Measurements from ENCODE around the gene CALM1. TPM values are rescaled to one million over a fixed set of nuclear protein-coding genes. Genes with fewer than 3 reads are reported as not detected.

Gene CALM1
- total RNA-seq, 1 donor from 2014 or later, result 260 TPM

GRCh38 chr14:90418053-90418452 lies 21.2 kb downstream of the CALM1 start:
- H3K4me3 ChIP-seq, result no peak overlapping the region
- peaks cover 10% of the 10 kb centered on the region for H3K4me1 ChIP-seq
- no peaks in the 10 kb centered on the region for H3K36me3 ChIP-seq
- DNase-seq (ENCODE audit: extremely low spot score in 2 of 2), result no peak
- intact Hi-C loops (cut with DNase I), result no loop called here
- no peak overlapping the region for H3K27ac ChIP-seq
- TF ChIP-seq POLR2AphosphoS5 (IDR thresholded peaks at IDR 0.05; ENCODE audit: insufficient read depth in 1 of 2, low read depth in 1 of 2) (no peak), CTCF (IDR thresholded peaks at IDR 0.05) (no peak), POLR2A (IDR thresholded peaks at IDR 0.05) (no peak)
- no peaks in the 10 kb centered on the region for H3K27me3 ChIP-seq
- no peaks in the 10 kb centered on the region for H3K9me3 ChIP-seq

GRCh38 chr14:90419200-90419599 lies 22.4 kb downstream of the CALM1 start:
- Histone ChIP-seq H3K27ac (no peak overlapping the region), H3K4me1 (peaks cover 10% of the 10 kb centered on the region), H3K27me3 (no peaks in the 10 kb centered on the region), H3K4me3 (no peak overlapping the region), H3K36me3 (no peaks in the 10 kb centered on the region), H3K9me3 (no peaks in the 10 kb centered on the region)
- TF ChIP-seq POLR2A (IDR thresholded peaks at IDR 0.05) (no peak), POLR2AphosphoS5 (IDR thresholded peaks at IDR 0.05; ENCODE audit: insufficient read depth in 1 of 2, low read depth in 1 of 2) (peak; percentile 32 to 61), CTCF (IDR thresholded peaks at IDR 0.05) (no peak)
- intact Hi-C loops (cut with DNase I), result no loop called here
- peak in 1 of 2 donors; percentile 89 for DNase-seq (ENCODE audit: extremely low spot score in 2 of 2)

GRCh38 chr14:90421001-90421631 lies 24.3 kb downstream of the CALM1 start:
- Histone ChIP-seq H3K9me3 (no peaks in the 10 kb centered on the region), H3K27ac (no peak overlapping the region), H3K4me1 (peaks cover 10% of the 10 kb centered on the region), H3K4me3 (no peak overlapping the region), H3K36me3 (no peaks in the 10 kb centered on the region), H3K27me3 (no peaks in the 10 kb centered on the region)
- DNase-seq (ENCODE audit: extremely low spot score in 2 of 2), result no peak
- TF ChIP-seq POLR2A (IDR thresholded peaks at IDR 0.05) (no peak), CTCF (IDR thresholded peaks at IDR 0.05) (no peak), POLR2AphosphoS5 (IDR thresholded peaks at IDR 0.05; ENCODE audit: insufficient read depth in 1 of 2, low read depth in 1 of 2) (no peak)
- intact Hi-C loops (cut with DNase I), result no loop called here

- H3K9me3 ChIP-seq, result no peaks in the 10 kb centered on the region
- H3K27me3 ChIP-seq, result no peaks in the 10 kb centered on the region
- no peak overlapping the region for H3K27ac ChIP-seq
- no peak for DNase-seq (ENCODE audit: extremely low spot score in 2 of 2)
- no peak for TF ChIP-seq POLR2AphosphoS5 (IDR thresholded peaks at IDR 0.05; ENCODE audit: insufficient read depth in 1 of 2, low read depth in 1 of 2)
- no peak for TF ChIP-seq POLR2A (IDR thresholded peaks at IDR 0.05)
- no peak for TF ChIP-seq CTCF (IDR thresholded peaks at IDR 0.05)
- peaks cover 10% of the 10 kb centered on the region for H3K4me1 ChIP-seq
- intact Hi-C loops (cut with DNase I), result no loop called here
- no peak overlapping the region for H3K4me3 ChIP-seq
- no peaks in the 10 kb centered on the region for H3K36me3 ChIP-seq
Observed at GRCh38 chr14:90421632-90422020, 24.8 kb downstream of the CALM1 start.

GRCh38 chr14:90423166-90423565 lies 26.3 kb downstream of the CALM1 start:
- H3K27me3 ChIP-seq, result no peaks in the 10 kb centered on the region
- no peaks in the 10 kb centered on the region for H3K36me3 ChIP-seq
- no peak for DNase-seq (ENCODE audit: extremely low spot score in 2 of 2)
- no peaks in the 10 kb centered on the region for H3K9me3 ChIP-seq
- intact Hi-C loops (cut with DNase I), result no loop called here
- TF ChIP-seq POLR2AphosphoS5 (IDR thresholded peaks at IDR 0.05; ENCODE audit: insufficient read depth in 1 of 2, low read depth in 1 of 2), result no peak
- TF ChIP-seq CTCF (IDR thresholded peaks at IDR 0.05), result no peak
- TF ChIP-seq POLR2A (IDR thresholded peaks at IDR 0.05), result no peak
- H3K27ac ChIP-seq, result no peak overlapping the region
- H3K4me3 ChIP-seq, result no peak overlapping the region
- H3K4me1 ChIP-seq, result peaks cover 10% of the 10 kb centered on the region
